DMS 273 treated with DMSO at 0.1 percent for 48 hours (cell line): ENCODE measurements around the gene SYT11.
A peak's percentile ranks its signal among the peaks of the same experiment; 100 is the strongest.
"Not testable (repeated sequence)": the region's sequence is repeated elsewhere in the genome, so short reads cannot be mapped to it uniquely, and the experiment has no call there.

Source experiments
- DNase-seq: peaks from one replicate; lab custom pipeline; 2025; lab: John Stamatoyannopoulos, UW

Gene SYT11, protein sequence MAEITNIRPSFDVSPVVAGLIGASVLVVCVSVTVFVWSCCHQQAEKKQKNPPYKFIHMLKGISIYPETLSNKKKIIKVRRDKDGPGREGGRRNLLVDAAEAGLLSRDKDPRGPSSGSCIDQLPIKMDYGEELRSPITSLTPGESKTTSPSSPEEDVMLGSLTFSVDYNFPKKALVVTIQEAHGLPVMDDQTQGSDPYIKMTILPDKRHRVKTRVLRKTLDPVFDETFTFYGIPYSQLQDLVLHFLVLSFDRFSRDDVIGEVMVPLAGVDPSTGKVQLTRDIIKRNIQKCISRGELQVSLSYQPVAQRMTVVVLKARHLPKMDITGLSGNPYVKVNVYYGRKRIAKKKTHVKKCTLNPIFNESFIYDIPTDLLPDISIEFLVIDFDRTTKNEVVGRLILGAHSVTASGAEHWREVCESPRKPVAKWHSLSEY

DNA sequence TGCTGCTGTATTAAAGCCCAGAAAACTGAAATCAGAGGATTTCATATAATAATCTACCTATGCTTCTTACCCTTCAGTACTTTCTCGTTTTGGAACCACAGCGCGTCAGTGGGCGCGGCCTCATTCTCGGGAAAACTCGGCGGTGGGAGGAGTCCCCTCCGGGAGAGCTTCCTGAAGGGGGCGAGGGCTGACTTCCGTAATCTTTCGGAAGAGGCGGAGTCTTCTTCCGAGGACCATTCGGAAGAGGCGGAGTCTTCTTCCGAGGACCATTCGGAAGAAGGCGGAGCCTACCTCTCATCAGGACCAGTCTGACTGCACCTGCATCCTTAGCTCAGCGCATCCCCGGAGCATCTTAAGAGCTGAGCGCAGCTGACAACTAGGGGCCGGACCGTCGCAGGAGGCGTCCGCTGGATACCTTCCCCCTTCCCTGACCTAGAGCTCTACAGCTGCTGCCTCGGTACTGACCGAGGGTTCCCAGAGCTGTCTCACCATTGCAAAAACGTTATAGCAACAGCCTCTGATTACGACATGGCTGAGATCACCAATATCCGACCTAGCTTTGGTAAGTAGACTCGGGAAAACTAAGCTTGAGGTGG is at the start of gene SYT11:
Gene SYT11, plus strand, starts transcription at position 334 of the 596 bp plus-strand sequence. Its CDS starts 195 bp downstream, at position 529.
- peak; percentile 91 for DNase-seq

DNA sequence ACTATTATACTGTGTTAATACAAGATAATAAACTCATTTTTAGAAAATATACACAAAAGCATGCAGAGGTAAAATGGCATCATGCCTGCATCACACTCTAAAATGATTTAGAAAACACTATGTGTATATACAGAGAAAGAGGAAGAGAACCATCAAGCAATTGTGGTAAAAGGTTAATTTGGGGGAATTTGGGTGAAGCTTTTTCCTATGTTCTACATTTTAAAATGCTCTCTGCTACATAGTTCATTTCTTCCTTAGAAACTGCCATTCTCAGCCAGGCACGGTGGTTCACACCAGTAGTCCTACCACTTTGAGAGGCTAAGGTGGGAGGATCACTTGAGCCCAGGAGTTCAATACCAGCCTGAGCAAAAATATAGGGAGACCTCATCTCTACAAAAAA is 46.5 kb upstream of the SYT11 start:
- no peak for DNase-seq

DNA sequence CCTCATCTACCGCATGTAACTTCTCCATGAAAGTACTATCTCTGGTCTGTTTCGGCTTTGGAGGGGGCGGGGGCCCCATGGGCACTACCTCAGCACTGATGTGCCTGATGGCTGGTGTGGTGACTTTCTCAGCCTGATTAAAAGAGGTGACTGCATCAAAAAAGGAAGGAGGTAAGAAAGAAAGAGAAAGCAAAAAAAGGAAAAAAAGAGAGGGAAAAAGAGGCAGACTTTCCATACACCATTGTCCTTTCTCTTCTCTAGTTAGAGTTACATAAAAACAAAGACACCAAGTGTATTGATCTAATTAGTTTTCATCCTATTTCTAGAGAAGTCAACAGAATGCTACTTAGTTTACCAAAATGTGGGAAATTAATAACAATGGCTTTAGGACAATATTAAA is 45.7 kb upstream of the SYT11 start:
- no peak for DNase-seq

DNA sequence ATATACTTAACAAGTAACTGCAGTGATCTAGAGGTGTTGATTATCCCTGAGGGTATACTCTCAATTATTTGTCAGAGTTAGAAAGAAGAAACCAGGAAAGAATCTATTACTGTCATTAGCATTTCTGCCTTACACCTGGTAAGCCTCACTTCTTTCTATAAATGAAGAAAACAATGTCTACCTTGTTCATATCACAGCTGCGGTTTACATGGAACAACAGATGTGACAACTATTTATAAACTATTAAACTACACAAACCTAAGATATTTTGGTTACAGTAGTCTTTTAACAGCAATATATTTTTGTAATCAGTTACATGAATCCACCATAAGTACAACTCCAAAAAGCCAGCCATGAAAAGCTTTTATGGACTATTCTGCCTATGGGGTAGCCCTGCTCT is 43.0 kb upstream of the SYT11 start:
- DNase-seq, result no peak

DNA sequence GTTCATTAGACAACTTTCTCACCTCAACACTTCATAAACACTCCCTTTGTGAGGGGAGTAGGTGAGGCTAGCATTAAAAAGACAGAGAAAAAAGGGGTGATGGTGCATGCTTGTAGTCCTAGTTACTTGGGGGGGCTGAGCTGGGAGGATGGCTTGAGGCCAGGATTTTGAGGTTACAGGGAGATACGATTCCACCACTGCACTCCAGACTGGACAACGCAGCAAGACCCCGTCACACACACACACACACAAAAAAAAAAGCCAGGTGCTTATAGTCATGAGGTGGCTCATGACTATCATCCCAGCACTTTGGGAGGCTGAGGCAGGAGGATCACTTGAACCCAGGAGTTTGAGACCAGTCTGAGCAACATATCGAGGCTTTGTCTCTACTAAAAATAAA is 31.9 kb upstream of the SYT11 start:
- DNase-seq, result no peak

DNA sequence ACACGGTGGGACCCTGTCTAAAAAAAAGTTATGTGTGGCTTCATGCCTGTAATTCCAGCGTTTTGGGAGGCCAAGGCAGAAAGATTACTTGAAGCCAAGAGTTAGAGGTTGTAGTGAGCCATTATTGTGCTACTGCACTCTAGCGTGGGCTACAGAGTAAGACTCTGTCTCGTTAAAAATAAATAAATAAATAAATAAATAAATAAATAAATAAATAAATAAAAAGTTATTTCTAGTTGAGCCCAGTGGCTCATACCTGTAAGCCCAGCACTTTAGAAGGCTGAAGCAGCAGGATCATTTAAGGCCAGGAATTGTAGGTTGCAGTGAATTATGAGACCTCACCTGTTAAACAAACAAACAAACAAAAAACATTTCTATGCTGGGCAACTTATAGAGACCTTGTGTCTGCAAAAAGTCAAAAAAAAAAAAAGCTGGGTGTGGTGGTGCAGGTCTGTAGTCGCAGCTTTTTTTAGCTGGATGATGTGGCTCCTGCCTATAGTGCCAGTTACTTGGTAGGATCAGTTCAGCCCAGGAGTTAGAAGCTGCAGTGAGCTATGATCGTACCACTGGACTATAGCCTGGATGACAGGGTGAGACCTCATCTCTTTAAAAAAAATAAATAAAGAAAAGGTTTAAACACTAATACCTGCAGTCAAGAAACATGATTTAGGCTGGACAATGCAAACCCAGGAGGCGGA is 27.9 kb upstream of the SYT11 start:
- DNase-seq, result no peak

DNA sequence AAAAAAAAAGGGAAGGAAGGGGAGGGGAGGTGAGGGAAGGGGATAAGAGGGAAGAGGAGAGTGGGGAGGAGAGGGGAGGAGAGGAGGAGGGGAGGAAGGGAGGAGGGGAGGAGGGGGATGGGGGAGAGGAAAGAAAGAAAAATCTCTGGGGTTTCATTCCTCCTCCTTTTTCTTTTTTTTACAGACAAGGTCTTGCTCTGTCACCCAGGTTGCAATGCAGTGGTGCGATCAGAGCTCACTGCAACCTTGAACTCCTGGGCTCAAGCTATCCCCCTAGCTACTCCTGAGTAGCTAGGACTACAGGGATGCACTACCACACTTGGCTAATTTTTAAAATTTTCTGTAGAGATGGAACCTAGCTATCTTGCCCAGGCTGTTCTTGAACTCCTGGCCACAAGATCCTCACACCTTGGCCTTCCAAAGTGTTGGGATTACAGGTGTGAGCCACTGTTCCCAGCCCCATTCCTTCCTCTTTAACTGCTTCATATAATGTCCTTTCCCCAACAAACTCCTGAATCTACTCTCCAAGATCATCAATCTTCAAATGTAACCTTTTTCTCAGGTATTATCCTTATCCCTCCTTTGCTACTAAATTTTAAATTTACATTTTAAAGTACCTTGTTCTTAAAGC is 25.6 kb upstream of the SYT11 start:
- no peak for DNase-seq

DNA sequence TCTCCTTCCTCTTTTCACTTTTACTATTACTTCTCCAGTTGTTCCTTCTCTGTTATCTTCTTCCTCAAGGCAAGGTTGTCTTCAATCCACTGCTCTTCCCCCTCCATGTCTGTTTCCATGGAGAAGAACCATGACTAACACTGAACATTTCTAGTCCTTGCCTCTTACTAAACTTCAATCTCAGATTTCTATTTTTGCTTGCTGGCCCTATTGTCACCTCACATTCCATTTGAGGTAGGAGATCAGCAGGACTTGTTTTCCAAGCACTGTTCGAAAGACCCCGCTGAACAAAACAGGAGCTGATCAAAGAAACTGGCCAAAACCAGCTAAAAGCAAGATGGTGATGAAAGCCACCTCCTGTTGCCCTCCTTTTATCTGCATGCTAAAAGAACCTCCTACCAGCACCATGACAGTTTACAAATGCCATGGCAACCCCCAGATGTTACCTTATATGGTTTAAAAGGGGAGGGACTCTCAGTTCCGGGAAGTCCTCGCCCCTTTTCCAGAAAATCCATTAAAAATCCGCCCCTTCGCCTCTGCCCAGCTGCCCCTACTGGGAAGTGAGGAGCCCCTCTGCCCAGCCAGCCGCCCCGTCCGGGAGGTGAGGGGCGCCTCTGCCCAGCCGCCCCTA is 25.0 kb upstream of the SYT11 start:
- DNase-seq, result no peak

DNA sequence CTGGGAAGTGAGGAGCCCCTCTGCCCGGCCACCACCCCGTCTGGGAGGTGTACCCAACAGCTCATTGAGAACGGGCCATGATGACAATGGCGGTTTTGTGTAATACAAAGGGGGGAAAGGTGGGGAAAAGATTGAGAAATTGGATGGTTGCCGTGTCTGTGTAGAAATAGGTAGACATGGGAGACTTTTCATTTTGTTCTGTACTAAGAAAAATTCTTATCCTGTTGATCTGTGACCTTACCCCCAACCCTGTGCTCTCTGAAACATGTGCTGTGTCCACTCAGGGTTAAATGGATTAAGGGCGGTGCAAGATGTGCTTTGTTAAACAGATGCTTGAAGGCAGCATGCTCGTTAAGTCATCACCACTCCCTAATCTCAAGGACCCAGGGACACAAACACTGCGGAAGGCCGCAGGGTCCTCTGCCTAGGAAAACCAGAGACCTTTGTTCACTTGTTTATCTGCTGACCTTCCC is 24.4 kb upstream of the SYT11 start:
- not testable (repeated sequence) for DNase-seq

DNA sequence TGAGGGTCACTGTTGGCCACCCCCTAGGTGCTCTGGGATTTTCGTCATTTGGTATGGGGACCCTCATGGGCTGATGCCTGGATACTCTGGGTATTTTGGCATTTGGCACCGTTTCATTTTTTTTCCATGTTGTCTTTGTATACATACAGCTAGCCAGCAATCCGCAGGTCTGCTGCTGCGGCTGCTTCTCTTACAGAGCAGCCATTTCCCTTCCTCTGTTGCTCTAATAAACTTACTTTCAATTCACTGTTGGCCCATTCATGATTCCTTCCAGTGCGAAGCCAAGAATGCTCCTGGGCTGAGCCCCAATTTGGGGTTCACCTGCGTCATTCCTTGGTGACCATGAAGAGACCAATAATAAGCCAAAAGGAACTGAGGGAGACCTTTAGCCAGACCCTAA is 23.8 kb upstream of the SYT11 start:
- no peak for DNase-seq

DNA sequence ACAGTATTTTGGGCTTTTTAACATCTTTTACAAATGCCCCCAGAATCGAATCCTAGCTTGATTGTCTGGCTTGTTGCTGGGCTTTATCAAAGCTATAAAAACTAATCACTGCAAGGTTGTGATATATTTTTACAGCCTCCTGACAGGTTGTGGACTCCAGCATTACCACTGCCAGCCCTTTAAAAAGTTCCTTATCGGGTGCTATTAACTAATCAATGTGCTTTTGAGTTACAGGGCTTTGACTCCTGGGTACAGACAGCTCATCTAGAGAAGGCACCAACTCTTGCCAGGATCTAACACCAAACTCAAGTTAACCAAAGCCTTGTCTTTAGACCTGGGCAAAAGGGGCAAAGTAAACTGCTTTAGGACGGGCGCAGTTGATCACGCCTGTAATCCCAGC is 19.0 kb upstream of the SYT11 start:
- no peak for DNase-seq

DNA sequence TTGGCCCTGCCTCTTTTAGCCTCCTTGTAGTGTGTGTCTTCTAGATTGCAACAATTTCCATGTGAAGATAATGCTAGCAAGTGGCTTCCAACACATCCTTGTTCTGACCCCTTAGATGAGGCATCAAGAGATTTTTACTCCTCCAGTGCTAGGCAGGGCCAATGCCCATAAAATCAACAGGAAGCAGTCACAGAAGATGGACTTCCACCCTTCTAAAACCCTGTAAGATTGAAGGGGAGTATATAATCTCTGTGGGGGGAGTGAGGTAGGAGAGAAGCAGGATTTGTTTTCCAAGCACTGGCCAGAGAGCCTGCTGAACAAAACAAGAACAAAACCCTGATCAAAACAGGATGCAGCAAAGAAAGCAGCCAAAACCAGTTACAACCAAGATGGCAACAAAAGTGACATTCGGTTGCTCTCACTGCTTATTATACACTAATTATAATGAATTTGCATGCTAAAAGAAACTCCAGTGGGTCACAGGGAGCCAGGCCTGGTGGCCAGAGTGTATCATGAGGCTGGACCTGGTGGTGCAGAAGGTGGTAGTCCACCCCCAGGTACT is 14.4 kb upstream of the SYT11 start:
- DNase-seq, result no peak

DNA sequence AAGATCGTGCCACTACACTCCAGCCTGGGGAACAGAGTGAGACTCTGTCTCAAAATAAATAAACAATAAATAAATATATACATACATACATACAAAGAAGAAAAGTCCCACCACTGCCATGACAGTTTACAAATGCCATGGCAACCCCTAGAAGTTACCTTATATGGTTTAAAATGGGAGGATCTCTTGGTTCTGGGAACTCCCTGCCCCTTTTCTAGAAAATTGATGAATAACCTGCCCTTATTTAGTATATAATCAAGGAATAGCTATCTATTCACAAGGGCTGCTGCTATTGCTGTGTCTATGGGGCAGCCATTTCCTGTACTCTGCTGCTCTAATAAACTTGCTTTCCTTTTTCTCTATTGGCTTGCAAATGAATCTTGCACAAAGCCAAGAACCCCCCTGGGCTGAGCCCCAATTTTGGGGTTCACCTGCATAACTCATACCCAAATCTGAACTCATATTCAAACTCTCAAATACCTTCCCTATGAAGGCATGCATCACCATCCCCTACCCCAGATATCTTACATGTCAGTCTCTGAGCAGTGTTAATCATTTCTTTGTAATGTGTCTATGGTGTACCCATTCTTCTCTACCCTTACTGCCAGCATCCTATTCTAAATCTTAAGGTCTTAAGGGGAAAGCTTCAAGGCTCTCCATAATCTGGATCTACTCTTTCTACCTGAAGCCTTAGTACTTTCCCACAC is 11.4 kb upstream of the SYT11 start:
- DNase-seq, result no peak

DNA sequence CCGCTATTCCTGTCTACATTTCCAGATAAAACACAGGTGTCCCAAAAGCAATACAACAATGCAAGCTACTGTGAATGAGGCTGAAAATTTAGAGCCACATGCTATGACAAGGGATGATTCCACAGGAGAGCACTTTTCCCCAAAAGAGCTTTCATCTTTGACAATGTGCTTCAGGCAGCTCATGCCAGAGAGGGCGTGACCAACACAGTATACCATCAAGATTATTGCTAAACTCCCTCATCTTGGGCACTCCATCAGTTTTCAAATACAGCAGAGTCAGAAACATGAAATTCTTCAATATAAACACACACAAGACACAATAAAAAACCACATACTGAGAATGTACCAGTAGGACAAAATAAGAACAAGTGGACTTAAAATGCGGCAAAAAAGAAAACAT is 9.0 kb upstream of the SYT11 start:
- DNase-seq, result no peak

DNA sequence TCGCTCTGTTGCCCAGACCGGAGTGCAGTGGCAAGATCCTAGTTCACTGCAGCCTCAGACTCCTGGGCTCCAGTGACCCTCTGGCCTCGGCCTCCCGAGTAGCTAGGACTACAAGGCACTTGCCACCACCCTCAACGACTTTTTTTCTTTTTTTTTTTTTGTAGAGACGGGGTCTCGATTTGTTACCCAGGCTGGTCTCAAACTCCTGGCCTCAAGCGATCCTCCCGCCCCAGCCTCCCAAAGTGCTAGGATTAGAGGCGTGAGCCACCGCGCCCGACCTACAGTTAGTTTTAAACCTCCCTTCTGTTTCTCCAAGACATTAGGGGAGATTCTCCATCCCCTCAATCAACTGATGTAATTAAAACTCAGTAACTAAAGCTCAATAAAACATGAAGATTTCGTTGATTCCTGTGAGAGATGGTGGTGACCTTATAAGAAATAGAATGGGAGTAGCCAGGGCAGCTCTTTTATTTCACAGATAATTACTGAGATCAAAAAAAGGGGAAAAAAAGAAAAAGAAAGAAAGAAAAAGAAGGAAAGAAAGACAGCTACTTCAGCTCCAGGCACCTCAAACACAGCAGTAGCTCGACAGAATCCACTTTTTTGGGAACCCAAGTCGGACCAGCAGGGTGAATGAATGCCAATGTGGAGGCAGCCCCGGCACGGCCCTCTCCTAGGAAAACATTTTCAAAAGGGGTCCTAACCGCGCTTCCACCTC is 3.0 kb upstream of the SYT11 start:
- no peak for DNase-seq

DNA sequence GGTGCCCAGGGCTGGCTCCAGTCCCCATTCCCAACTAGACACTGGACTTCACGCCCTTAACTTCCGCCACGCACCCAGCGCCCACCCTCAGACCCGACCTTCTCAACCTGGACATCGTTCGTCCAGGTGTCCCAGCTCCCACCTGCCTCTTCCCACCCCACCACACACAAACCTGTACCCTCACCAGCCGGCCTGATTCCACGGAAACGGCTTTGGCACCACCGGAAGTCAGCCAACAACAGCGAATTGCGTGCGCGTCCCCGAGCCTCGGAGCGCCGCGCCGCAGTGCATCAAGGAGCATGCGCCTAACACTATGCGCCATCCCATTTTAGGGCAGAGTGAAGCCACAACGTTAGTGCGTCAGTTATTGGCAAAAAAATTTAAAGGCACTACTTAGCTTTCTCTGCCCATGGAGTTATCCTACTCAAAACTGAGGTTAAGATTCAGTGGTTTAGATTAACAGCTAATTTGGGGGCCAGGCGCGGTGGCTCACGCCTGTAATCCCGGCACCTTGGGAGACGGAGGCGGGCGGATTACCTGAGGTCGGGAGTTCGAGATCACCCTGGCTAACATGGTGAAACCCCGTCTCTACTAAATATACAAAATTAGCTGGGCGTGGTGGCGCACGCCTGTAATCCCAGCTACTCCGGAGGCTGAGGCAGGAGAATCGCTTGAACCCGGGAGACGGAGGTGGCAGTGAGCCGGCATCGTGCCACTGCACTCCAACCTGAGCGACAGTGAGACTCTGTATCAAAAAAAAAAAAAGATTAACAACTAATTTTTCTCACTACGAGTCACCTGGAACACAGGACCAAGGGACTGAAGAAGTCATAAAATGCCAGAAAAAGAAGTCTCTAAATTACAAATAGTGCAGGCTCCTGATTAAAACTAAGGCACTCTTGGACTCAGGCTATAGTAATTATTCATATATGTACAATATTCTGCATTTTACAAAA is 2.1 kb upstream of the SYT11 start, which contains the start of gene GON4L:
Gene GON4L, minus strand, starts transcription at position 240 of the 956 bp plus-strand sequence. CDS start 3,434 bp downstream, outside the sequence.
- DNase-seq, result peak; percentile 84

DNA sequence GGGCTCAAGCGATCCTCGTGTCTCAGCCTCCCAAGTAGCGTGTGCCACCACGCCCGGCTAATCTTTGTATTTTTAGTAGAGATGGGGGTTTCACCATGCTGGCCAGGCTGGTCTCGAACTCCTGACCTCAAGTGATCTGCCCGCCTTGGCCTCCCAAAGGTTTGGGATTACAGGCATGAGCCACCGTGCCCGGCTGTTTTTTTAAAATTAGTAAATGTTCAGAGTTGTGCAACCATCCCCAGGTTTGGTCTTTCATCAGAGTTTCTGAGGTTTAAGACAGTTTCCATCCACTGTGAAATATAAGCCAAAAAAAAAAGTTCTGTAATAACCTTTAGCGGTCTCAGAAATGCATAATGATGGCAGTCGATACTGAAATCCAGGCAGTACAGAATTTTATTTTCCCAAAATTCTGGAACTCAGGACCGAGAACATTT is 550 bp upstream of the SYT11 start:
- no peak for DNase-seq

DNA sequence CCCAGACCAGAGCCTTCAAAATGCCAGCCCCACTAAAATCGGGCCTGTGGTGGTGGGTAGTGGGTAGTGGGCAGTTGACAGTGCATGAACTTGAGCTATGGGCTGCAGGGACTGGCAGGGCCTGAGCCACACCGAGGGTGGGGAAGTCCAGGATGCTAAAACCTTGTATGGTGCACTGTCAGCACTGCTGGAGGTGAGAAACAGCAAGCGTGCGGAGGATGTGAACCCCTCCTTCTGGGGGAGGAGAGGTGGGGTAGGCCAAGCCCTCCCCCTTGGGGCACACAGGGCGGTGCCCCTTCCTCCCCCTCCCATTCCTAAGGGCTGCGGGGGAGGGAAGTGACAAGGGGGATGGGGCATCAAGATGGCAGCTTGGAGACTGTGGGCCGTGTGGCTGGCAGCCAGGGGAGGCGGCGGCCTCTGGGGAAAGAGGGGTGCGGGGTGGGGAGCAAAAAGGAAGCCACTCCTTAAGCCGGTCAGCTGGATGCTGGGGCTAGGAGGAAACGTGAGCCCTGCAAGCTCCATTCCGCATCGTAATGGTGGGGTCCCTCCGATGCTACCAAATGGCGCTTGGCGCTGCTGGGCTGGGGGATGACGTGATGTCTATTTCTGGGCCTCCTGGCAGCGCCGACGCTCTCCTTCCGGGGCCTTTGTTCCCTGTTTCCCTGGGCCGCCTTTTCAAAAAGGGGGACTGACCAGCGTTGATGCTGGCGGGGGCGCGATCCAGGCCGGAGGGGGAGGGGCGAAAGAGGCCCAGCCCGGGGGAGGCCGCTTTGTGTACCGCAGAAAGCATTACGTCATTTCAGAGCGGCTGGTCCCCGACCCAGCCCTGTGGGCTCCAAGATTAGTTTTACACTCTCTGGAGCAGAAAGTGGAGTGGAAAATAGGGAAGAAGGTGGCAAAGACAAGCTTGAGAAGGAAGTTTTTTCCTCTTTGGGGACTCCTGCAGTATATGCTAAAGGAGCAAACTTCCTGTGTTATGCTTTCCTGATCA is 809 bp downstream of the SYT11 start:
- peak; percentile 62 for DNase-seq
